ENCODE measurements around the gene DLG4. TPM values are rescaled to one million over a fixed set of nuclear protein-coding genes. Genes with fewer than 3 reads are reported as not detected.
A peak's percentile ranks its signal among the peaks of the same experiment; 100 is the strongest.
"Not testable (repeated sequence)": the region's sequence is repeated elsewhere in the genome, so short reads cannot be mapped to it uniquely, and the experiment has no call there.

DLG4 gene
- total RNA-seq, 1 donor from 2014 or later, result 14.0 TPM

GRCh38 chr17:7175330-7175733 is 44.3 kb downstream of the DLG4 start:
- Mint-ChIP-seq H3K27ac (no peak overlapping the region), H3K9me3 (no peaks in the 10 kb centered on the region), H3K4me1 (peaks cover 10% of the 10 kb centered on the region), H3K36me3 (ENCODE audit: low read depth) (no peaks in the 10 kb centered on the region), H3K27me3 (peaks cover 15% of the 10 kb centered on the region), H3K4me3 (no peak overlapping the region)
- intact Hi-C loops (cut with micrococcal nuclease), result no loop called here
- DNase-seq, result no peak

GRCh38 chr17:7174603-7175326 is 44.9 kb downstream of the DLG4 start:
- H3K27ac Mint-ChIP-seq, result no peak overlapping the region
- H3K36me3 Mint-ChIP-seq (ENCODE audit: low read depth), result no peaks in the 10 kb centered on the region
- no peaks in the 10 kb centered on the region for H3K9me3 Mint-ChIP-seq
- no peak for DNase-seq
- intact Hi-C loops (cut with micrococcal nuclease), result no loop called here
- peaks cover 10% of the 10 kb centered on the region for H3K4me1 Mint-ChIP-seq
- no peak overlapping the region for H3K4me3 Mint-ChIP-seq
- H3K27me3 Mint-ChIP-seq, result peaks cover 15% of the 10 kb centered on the region

- DNase-seq, result peak; percentile 84
- intact Hi-C loops (cut with micrococcal nuclease), result no loop called here
- H3K4me1 Mint-ChIP-seq, result peaks cover 10% of the 10 kb centered on the region
- peaks cover 13% of the 10 kb centered on the region for H3K27me3 Mint-ChIP-seq
- no peak overlapping the region for H3K4me3 Mint-ChIP-seq
- no peaks in the 10 kb centered on the region for H3K9me3 Mint-ChIP-seq
- no peaks in the 10 kb centered on the region for H3K36me3 Mint-ChIP-seq (ENCODE audit: low read depth)
- no peak overlapping the region for H3K27ac Mint-ChIP-seq
These were observed 45.7 kb downstream of the DLG4 start for GRCh38 chr17:7173687-7174602.

GRCh38 chr17:7172522-7173191 is 47.0 kb downstream of the DLG4 start:
- H3K36me3 Mint-ChIP-seq (ENCODE audit: low read depth); H3K27ac Mint-ChIP-seq; H3K4me3 Mint-ChIP-seq; H3K27me3 Mint-ChIP-seq; H3K9me3 Mint-ChIP-seq; intact Hi-C loops (cut with micrococcal nuclease); DNase-seq; H3K4me1 Mint-ChIP-seq: not testable (repeated sequence)

DNA sequence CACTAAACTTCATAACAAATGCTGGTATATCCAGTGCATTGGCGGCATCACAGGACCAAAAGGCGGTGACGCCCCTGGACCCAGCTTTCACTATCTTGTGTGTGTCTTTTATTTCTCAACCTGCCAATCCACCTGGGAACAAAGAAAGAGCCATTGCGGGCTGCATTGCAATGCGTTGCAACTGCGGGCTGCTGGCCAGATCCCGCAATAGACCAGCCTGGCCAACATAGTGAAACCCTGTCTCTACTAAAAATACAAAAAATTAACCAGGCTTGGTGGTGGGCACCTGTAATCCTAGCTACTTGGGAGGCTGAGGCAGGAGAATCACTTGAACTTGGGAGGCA is 50.1 kb downstream of the DLG4 start:
- intact Hi-C loops (cut with micrococcal nuclease); H3K36me3 Mint-ChIP-seq (ENCODE audit: low read depth); H3K27ac Mint-ChIP-seq; H3K4me3 Mint-ChIP-seq; H3K4me1 Mint-ChIP-seq; DNase-seq; H3K9me3 Mint-ChIP-seq: not testable (repeated sequence)
- peaks cover 12% of the 10 kb centered on the region for H3K27me3 Mint-ChIP-seq

GRCh38 chr17:7168841-7169564 is 50.6 kb downstream of the DLG4 start:
- DNase-seq; H3K4me1 Mint-ChIP-seq; H3K9me3 Mint-ChIP-seq; intact Hi-C loops (cut with micrococcal nuclease); H3K27ac Mint-ChIP-seq; H3K36me3 Mint-ChIP-seq (ENCODE audit: low read depth); H3K4me3 Mint-ChIP-seq: not testable (repeated sequence)
- peaks cover 13% of the 10 kb centered on the region for H3K27me3 Mint-ChIP-seq

- no peaks in the 10 kb centered on the region for H3K36me3 Mint-ChIP-seq (ENCODE audit: low read depth)
- H3K9me3 Mint-ChIP-seq, result no peaks in the 10 kb centered on the region
- DNase-seq, result no peak
- H3K4me1 Mint-ChIP-seq, result no peaks in the 10 kb centered on the region
- H3K27me3 Mint-ChIP-seq, result peaks cover 13% of the 10 kb centered on the region
- intact Hi-C loops (cut with micrococcal nuclease), result no loop called here
- no peak overlapping the region for H3K4me3 Mint-ChIP-seq
- no peak overlapping the region for H3K27ac Mint-ChIP-seq
These were observed 51.8 kb downstream of the DLG4 start for GRCh38 chr17:7167832-7168231.

GRCh38 chr17:7166873-7167272 is 52.8 kb downstream of the DLG4 start:
- H3K9me3 Mint-ChIP-seq, result no peaks in the 10 kb centered on the region
- DNase-seq, result no peak
- no peaks in the 10 kb centered on the region for H3K4me1 Mint-ChIP-seq
- intact Hi-C loops (cut with micrococcal nuclease), result no loop called here
- no peak overlapping the region for H3K4me3 Mint-ChIP-seq
- H3K27me3 Mint-ChIP-seq, result peaks cover 9% of the 10 kb centered on the region
- no peaks in the 10 kb centered on the region for H3K36me3 Mint-ChIP-seq (ENCODE audit: low read depth)
- H3K27ac Mint-ChIP-seq, result no peak overlapping the region

- H3K27me3 Mint-ChIP-seq, result peaks cover 21% of the 10 kb centered on the region
- not testable (repeated sequence) for H3K36me3 Mint-ChIP-seq (ENCODE audit: low read depth)
These were observed 60.1 kb downstream of the DLG4 start for GRCh38 chr17:7159571-7159970.

GRCh38 chr17:7158424-7158823 is 61.2 kb downstream of the DLG4 start:
- intact Hi-C loops (cut with micrococcal nuclease); H3K27ac Mint-ChIP-seq; H3K4me1 Mint-ChIP-seq; H3K4me3 Mint-ChIP-seq; H3K36me3 Mint-ChIP-seq (ENCODE audit: low read depth); DNase-seq; H3K9me3 Mint-ChIP-seq: not testable (repeated sequence)
- H3K27me3 Mint-ChIP-seq, result peaks cover 27% of the 10 kb centered on the region

More at GRCh38 chr17:7159571-7159970, 60.1 kb downstream of the DLG4 start:
- H3K9me3 Mint-ChIP-seq; H3K4me1 Mint-ChIP-seq; H3K4me3 Mint-ChIP-seq; H3K27ac Mint-ChIP-seq; intact Hi-C loops (cut with micrococcal nuclease); DNase-seq: not testable (repeated sequence)

GRCh38 chr17:7156342-7156940 is 63.2 kb downstream of the DLG4 start:
- no peak for DNase-seq
- H3K27ac Mint-ChIP-seq, result no peak overlapping the region
- H3K4me1 Mint-ChIP-seq, result no peaks in the 10 kb centered on the region
- intact Hi-C loops (cut with micrococcal nuclease), result no loop called here
- no peaks in the 10 kb centered on the region for H3K9me3 Mint-ChIP-seq
- peaks cover 37% of the 10 kb centered on the region for H3K27me3 Mint-ChIP-seq
- H3K4me3 Mint-ChIP-seq, result no peak overlapping the region
- H3K36me3 Mint-ChIP-seq (ENCODE audit: low read depth), result no peaks in the 10 kb centered on the region

DNA sequence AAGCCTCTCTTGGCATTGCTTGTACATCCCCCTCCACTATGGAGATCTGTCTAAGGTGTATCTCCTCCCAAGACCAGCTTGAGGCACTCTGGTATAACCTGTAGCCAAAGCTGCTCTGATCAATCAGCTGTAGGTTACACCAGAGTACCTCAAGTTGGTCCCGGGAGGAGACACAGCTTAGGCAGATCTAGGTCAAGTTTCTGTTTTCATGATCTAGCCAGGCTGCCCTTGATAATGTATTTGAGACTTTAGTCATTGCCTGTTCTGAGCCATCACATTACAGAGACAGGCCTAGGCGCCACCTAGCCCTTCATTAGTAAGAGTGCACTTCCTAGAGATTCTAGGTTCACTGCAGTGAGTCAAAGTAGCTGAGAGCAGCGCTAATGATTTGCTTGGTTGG is 71.9 kb downstream of the DLG4 start:
- peaks cover 11% of the 10 kb centered on the region for H3K27me3 Mint-ChIP-seq
- no peak overlapping the region for H3K27ac Mint-ChIP-seq
- H3K36me3 Mint-ChIP-seq (ENCODE audit: low read depth), result no peaks in the 10 kb centered on the region
- H3K4me3 Mint-ChIP-seq, result no peak overlapping the region
- no peak for DNase-seq
- no peaks in the 10 kb centered on the region for H3K4me1 Mint-ChIP-seq
- intact Hi-C loops (cut with micrococcal nuclease), result no loop called here
- H3K9me3 Mint-ChIP-seq, result no peaks in the 10 kb centered on the region

GRCh38 chr17:7146115-7146514 is 73.5 kb downstream of the DLG4 start:
- H3K36me3 Mint-ChIP-seq (ENCODE audit: low read depth), result no peaks in the 10 kb centered on the region
- DNase-seq, result no peak
- intact Hi-C loops (cut with micrococcal nuclease), result no loop called here
- no peak overlapping the region for H3K4me3 Mint-ChIP-seq
- H3K9me3 Mint-ChIP-seq, result no peaks in the 10 kb centered on the region
- no peak overlapping the region for H3K27ac Mint-ChIP-seq
- H3K4me1 Mint-ChIP-seq, result no peaks in the 10 kb centered on the region
- H3K27me3 Mint-ChIP-seq, result no peaks in the 10 kb centered on the region

Data from activated CD4-positive, alpha-beta T cell treated with anti-CD3 and anti-CD28 coated beads, Interleukin-2, amount 10 ng/mL, durations not matched to agents 24 days and 14 days (primary cell).